Body of pancreas (tissue), 4 donors: ENCODE measurements around the gene G6PD. TPM values are rescaled to one million over a fixed set of nuclear protein-coding genes. Genes with fewer than 3 reads are reported as not detected.

Experiments
- ATAC-seq: fragments of 150-250 bp; one replicate; pipeline ENCODE4 v1.9.1; 2016
- DNase-seq, 4 donors: peaks; one replicate each; pipeline ENCODE4 v3.0.0-alpha.2; 2019
- H3K27ac ChIP-seq, 4 donors: fragments of 200-600 bp; sonication (generic); 1 replicate in 3 of 4; 2 replicates in 1 of 4; pipeline versions ENCODE4 v1.5.1 to v1.6.1; 2016 to 2019; ENCODE audit warnings: mild to moderate bottlenecking in 1 of 4, mixed read lengths in 1 of 4, moderate library complexity in 1 of 4
- H3K27me3 ChIP-seq, 2 donors: fragments of 200-600 bp; sonication (generic); one replicate each; pipeline ENCODE4 v1.6.0; 2016; ENCODE audit warnings: mild to moderate bottlenecking in 1 of 2
- H3K36me3 ChIP-seq, 2 donors: fragments of 200-600 bp; sonication (generic); replicated peaks in 1 of 2; 2 replicates each; pipeline ENCODE4 v1.5.1; 2016; ENCODE audit warnings: low read depth in 2 of 2; ENCODE audit not compliant: insufficient read depth in 1 of 2
- H3K4me1 ChIP-seq: fragments of 200-600 bp; sonication (generic); one replicate; pipeline ENCODE4 v1.6.0; 2016
- H3K4me3 ChIP-seq, 2 donors: fragments of 200-600 bp; sonication (generic); 1 replicate in 1 of 2; 2 replicates in 1 of 2; pipeline ENCODE4 v1.5.1; 2016 to 2019
- H3K9me3 ChIP-seq, 3 donors: fragments of 200-600 bp; sonication (generic); 1 replicate in 2 of 3; 2 replicates in 1 of 3; pipeline ENCODE4 v1.5.1; 2016
- POLR2A ChIP-seq, 3 donors: fragments of 450-650 bp; IDR thresholded peaks; one replicate each; pipeline ENCODE4 v1.6.1; 2016; ENCODE audit warnings: antibody characterized with exemption in 3 of 3, mild to moderate bottlenecking in 2 of 3
- WGBS, 2 donors: methylation state at CpG; one replicate each; pipeline ENCODE4 v1.1.5; 2017; 5-methylcytosine and 5-hydroxymethylcytosine counted together
- intact Hi-C: fragments of 100-400 bp; cut with DNase I; formaldehyde crosslinking; loops from one replicate; pipeline ENCODE4 v1.15.1; 2023
- total RNA-seq, 2 donors: library from RNA; depleted of rRNA; stranded (reverse); fragments of >200 nt; gene quantifications; one replicate each; pipeline ENCODE4 v1.1.0, GENCODE V29; 2016
- TF ChIP-seq, protein P1 (sequence below), 7 experiments: fragments of 450-650 bp in 4 of 7; fragments of 200-600 bp in 3 of 7; sonication (generic) in 3 of 7; IDR thresholded peaks; one replicate each; pipeline ENCODE4 v1.5.1; 2016 to 2019; ENCODE audit warnings: antibody characterized with exemption in 7 of 7

The G6PD gene
- 10 to 100 TPM in 1 of 2 donors, 1 to 10 TPM in 1; 7.6 to 16.1 TPM for total RNA-seq

DNA sequence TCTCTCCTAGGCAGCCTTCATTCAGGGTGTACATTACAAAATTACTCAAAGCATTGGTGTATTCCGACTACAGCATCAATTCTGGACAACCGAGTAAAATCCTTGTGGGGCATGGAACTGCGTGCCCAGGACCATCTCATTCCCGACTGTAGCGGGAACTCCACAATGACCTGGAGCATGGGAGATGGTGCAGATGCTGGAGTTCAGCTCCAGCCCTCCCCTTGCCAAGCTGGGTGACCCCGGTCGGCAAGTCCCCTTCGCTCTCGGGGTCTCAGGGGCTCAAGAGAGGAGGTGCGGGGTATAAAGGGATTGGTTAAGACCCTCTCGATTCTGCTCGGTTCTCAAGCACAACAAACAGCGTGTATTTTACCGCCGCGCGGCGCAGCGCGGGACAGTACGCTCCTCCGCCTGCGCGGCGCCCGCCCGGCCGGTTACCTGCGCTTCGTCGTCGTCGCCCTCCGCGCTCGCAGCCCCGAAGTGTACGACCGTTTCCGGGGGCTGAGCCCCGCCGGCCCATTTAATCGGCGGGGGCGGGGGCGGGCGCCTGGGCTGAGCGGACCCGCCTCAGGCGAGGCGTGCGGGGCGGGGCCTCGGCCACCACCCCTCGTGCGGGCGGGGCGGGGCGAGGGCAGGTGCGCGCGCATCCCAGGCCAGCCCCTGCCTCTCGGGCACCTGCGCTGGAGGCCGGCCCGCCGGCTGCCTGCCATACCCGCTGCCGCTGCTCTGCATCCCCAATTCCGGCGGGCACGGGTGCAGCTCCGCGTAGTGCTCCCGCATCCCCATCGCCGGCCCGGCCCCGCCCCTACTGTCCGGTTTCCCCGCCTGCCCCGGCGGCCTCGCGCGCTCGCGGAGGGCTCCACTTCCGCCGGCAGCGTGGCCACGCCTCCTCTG is at the start of gene G6PD:
Gene G6PD (minus strand): TSS at position 493 of the 891 bp plus-strand sequence. CDS start 691 bp downstream, outside the sequence.
- peak; percentile 76 to 85 (median 77) for DNase-seq
- intact Hi-C loops: no loop called here
- no peaks in the 10 kb centered on the region for H3K36me3 ChIP-seq
- no peaks in the 10 kb centered on the region for H3K27me3 ChIP-seq
- TF ChIP-seq POLR2A (IDR thresholded peaks at IDR 0.05): peak in 1 of 3 donors; percentile 8
- TF ChIP-seq, protein P1, sequence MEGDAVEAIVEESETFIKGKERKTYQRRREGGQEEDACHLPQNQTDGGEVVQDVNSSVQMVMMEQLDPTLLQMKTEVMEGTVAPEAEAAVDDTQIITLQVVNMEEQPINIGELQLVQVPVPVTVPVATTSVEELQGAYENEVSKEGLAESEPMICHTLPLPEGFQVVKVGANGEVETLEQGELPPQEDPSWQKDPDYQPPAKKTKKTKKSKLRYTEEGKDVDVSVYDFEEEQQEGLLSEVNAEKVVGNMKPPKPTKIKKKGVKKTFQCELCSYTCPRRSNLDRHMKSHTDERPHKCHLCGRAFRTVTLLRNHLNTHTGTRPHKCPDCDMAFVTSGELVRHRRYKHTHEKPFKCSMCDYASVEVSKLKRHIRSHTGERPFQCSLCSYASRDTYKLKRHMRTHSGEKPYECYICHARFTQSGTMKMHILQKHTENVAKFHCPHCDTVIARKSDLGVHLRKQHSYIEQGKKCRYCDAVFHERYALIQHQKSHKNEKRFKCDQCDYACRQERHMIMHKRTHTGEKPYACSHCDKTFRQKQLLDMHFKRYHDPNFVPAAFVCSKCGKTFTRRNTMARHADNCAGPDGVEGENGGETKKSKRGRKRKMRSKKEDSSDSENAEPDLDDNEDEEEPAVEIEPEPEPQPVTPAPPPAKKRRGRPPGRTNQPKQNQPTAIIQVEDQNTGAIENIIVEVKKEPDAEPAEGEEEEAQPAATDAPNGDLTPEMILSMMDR (IDR thresholded peaks at IDR 0.05): peak in 3 of 7 experiments; percentile 8 to 24 (median 17)
- peak within 1 kb of the TSS; percentile 64 to 93 (median 80) for H3K27ac ChIP-seq
- WGBS, 2 donors: 2% methylated on average over 26 of the region's 92 CpGs; no CpG with 5 or more reads in 1 of the 2 donors
- H3K9me3 ChIP-seq: no peaks in the 10 kb centered on the region
- peak; percentile 82 for ATAC-seq
- peaks cover 22% of the 10 kb centered on the region for H3K4me1 ChIP-seq
- peak within 1 kb of the TSS; percentile 41 to 45 for H3K4me3 ChIP-seq

DNA sequence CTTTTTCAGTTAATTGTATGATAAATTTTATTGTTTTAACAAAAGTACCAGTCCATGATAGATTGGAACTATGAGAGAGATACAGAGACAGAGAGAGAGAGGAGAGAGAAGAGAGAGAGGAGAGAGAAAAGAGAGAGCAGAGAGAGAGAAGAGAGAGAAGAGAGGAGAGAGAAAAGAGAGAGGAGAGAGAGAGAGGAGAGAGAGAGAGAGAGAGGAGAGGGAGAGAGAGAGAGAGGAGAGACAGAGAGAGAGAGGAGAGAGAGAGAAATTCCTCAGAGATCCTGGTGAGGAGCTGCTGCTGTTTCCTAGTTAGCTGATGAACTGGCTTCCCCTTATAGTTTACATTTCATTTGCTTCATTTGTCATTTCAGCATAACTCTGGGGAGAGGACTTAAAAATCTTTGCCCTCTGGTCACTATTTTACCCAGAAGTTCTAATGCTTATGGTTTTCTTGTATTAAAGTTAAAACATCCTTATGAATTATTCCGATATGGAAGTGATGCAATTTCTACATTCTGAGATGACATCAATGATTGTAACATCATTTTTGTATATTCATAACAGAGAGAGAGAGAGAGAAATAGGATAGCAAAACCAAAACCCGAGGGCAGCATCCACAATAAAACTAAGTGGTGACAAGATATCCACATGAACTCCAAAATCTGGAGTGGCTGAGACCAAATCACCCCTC is 49.1 kb upstream of the G6PD start:
- TF ChIP-seq, protein P1 (IDR thresholded peaks at IDR 0.05): no peak
- TF ChIP-seq POLR2A (IDR thresholded peaks at IDR 0.05): no peak
- ATAC-seq (no peak), DNase-seq (no peak)
- Histone ChIP-seq H3K4me3 (no peak overlapping the region), H3K27ac (no peak overlapping the region), H3K27me3 (no peaks in the 10 kb centered on the region), H3K9me3 (no peaks in the 10 kb centered on the region), H3K4me1 (no peaks in the 10 kb centered on the region), H3K36me3 (no peaks in the 10 kb centered on the region)
- intact Hi-C loops: no loop called here
- WGBS, 2 donors: 35 to 52% methylated on average over 2 of the region's 2 CpGs

DNA sequence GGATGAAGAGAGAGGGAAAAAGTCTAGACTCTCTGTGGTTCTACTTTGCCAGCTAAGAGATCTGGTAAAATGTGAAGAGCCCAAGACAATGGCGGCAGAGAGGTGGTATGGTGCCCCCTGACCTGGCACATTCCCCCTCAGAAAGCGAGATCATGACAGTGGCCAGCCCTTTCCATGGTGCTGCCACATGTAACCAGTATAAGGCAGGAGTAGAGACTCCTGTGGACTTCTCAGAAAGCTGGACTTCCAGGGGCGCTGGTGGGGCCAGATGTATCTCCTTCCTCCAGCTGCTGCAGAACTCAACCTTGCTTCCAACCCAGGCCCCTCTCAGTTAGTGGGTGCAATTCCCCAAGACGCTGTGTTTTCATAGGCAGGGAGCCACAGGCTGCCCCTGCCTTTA is 47.8 kb upstream of the G6PD start:
- Histone ChIP-seq H3K27me3 (no peaks in the 10 kb centered on the region), H3K9me3 (no peaks in the 10 kb centered on the region), H3K4me3 (no peak overlapping the region), H3K4me1 (no peaks in the 10 kb centered on the region), H3K36me3 (no peaks in the 10 kb centered on the region), H3K27ac (no peak overlapping the region)
- intact Hi-C loops: no loop called here
- ATAC-seq: no peak
- WGBS, 2 donors: 73 to 81% methylated on average over 3 to 4 of the region's 4 CpGs
- TF ChIP-seq, protein P1 (IDR thresholded peaks at IDR 0.05): no peak
- TF ChIP-seq POLR2A (IDR thresholded peaks at IDR 0.05): no peak
- DNase-seq: no peak

DNA sequence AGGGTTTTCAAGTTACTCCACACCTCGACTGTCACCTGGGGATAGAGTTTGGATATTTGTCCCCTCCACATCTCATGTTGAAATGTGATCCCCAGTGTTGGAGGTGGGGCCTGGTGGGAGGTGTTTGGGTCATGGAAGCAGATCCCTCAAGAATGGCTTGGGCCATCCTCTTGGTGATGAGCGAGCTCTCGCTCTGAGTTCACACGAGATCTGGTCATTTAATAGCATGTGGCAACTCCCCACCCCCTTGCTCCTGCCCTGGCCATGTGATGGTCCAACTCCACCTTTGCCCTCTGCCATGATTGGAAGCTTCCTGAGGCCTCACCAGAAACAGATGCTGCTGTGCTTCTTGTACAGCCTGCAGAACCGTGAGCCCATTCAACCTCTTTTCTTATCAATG is 46.6 kb upstream of the G6PD start:
- DNase-seq: no peak
- Histone ChIP-seq H3K4me3 (no peak overlapping the region), H3K27ac (no peak overlapping the region), H3K36me3 (no peaks in the 10 kb centered on the region), H3K9me3 (no peaks in the 10 kb centered on the region), H3K4me1 (no peaks in the 10 kb centered on the region), H3K27me3 (no peaks in the 10 kb centered on the region)
- TF ChIP-seq, protein P1 (IDR thresholded peaks at IDR 0.05): no peak
- TF ChIP-seq POLR2A (IDR thresholded peaks at IDR 0.05): no peak
- intact Hi-C loops: no loop called here
- no peak for ATAC-seq
- WGBS, 2 donors: 50 to 75% methylated on average over 1 to 2 of the region's 5 CpGs
